ENCODE results near the gene NRIP1. TPM values are rescaled to one million over a fixed set of nuclear protein-coding genes. Genes with fewer than 3 reads are reported as not detected.

NRIP1 gene
- total RNA-seq, 6 experiments from 2014 or later = 39.1 to 56.6 (median 52.3) TPM

GRCh38 chr21:15098181-15098580 lies 33.4 kb upstream of the NRIP1 start:
- Mint-ChIP-seq H3K4me1 (ENCODE audit: low read depth) (no peaks in the 10 kb centered on the region), H3K36me3 (ENCODE audit: low read depth) (no peaks in the 10 kb centered on the region), H3K9me3 (no peaks in the 10 kb centered on the region), H3K27ac (no peak overlapping the region), H3K4me3 (no peak overlapping the region), H3K27me3 (ENCODE audit: insufficient read depth) (no peaks in the 10 kb centered on the region; the same call in none of the 2 replicates)
- DNase-seq = no peak
- no peak for TF ChIP-seq CTCF (IDR thresholded peaks at IDR 0.05)

GRCh38 chr21:15097580-15097979 lies 32.8 kb upstream of the NRIP1 start:
- TF ChIP-seq CTCF (IDR thresholded peaks at IDR 0.05) = no peak
- H3K9me3 Mint-ChIP-seq = no peaks in the 10 kb centered on the region
- no peak overlapping the region for H3K27ac Mint-ChIP-seq

GRCh38 chr21:15096146-15096545 lies 31.3 kb upstream of the NRIP1 start:
- H3K27me3 Mint-ChIP-seq (ENCODE audit: insufficient read depth) = no peaks in the 10 kb centered on the region; the same call in none of the 2 replicates
- no peaks in the 10 kb centered on the region for H3K36me3 Mint-ChIP-seq (ENCODE audit: low read depth)
- no peak for DNase-seq
- no peaks in the 10 kb centered on the region for H3K9me3 Mint-ChIP-seq
- H3K4me1 Mint-ChIP-seq (ENCODE audit: low read depth) = no peaks in the 10 kb centered on the region
- H3K27ac Mint-ChIP-seq = no peak overlapping the region
- no peak overlapping the region for H3K4me3 Mint-ChIP-seq
- no peak for TF ChIP-seq CTCF (IDR thresholded peaks at IDR 0.05)

More at GRCh38 chr21:15097580-15097979, 32.8 kb upstream of the NRIP1 start:
- DNase-seq = no peak
- no peak overlapping the region for H3K4me3 Mint-ChIP-seq
- H3K27me3 Mint-ChIP-seq (ENCODE audit: insufficient read depth) = no peaks in the 10 kb centered on the region; the same call in none of the 2 replicates
- H3K4me1 Mint-ChIP-seq (ENCODE audit: low read depth) = no peaks in the 10 kb centered on the region
- H3K36me3 Mint-ChIP-seq (ENCODE audit: low read depth) = no peaks in the 10 kb centered on the region

- Mint-ChIP-seq H3K27ac (no peak overlapping the region), H3K36me3 (ENCODE audit: low read depth) (no peaks in the 10 kb centered on the region), H3K4me1 (ENCODE audit: low read depth) (no peaks in the 10 kb centered on the region), H3K4me3 (no peak overlapping the region), H3K9me3 (no peaks in the 10 kb centered on the region), H3K27me3 (ENCODE audit: insufficient read depth) (no peaks in the 10 kb centered on the region; the same call in none of the 2 replicates)
- DNase-seq = no peak
- no peak for TF ChIP-seq CTCF (IDR thresholded peaks at IDR 0.05)
Observed at GRCh38 chr21:15095326-15095725, 30.5 kb upstream of the NRIP1 start.

- no peak overlapping the region for H3K4me3 Mint-ChIP-seq
- no peak overlapping the region for H3K27ac Mint-ChIP-seq
- H3K36me3 Mint-ChIP-seq (ENCODE audit: low read depth) = no peaks in the 10 kb centered on the region
- H3K9me3 Mint-ChIP-seq = no peaks in the 10 kb centered on the region
- H3K27me3 Mint-ChIP-seq (ENCODE audit: insufficient read depth) = no peaks in the 10 kb centered on the region; the same call in none of the 2 replicates
- DNase-seq = no peak
- TF ChIP-seq CTCF (IDR thresholded peaks at IDR 0.05) = no peak
- no peaks in the 10 kb centered on the region for H3K4me1 Mint-ChIP-seq (ENCODE audit: low read depth)
Observed at GRCh38 chr21:15094706-15095105, 29.9 kb upstream of the NRIP1 start.

GRCh38 chr21:15093216-15093615 lies 28.4 kb upstream of the NRIP1 start:
- Mint-ChIP-seq H3K4me1 (ENCODE audit: low read depth) (no peaks in the 10 kb centered on the region), H3K9me3 (no peaks in the 10 kb centered on the region), H3K36me3 (ENCODE audit: low read depth) (no peaks in the 10 kb centered on the region), H3K27ac (no peak overlapping the region), H3K27me3 (ENCODE audit: insufficient read depth) (no peaks in the 10 kb centered on the region; the same call in none of the 2 replicates), H3K4me3 (no peak overlapping the region)
- DNase-seq = no peak
- TF ChIP-seq CTCF (IDR thresholded peaks at IDR 0.05) = no peak
